Measurements from ENCODE around the gene ARHGAP28.

- TF ChIP-seq POLR2A (IDR thresholded peaks at IDR 0.05; ENCODE audit: low read depth, low read length) (no peak), PAX5 (IDR thresholded peaks at IDR 0.05; ENCODE audit: insufficient read depth, low read length, severe bottlenecking) (no peak)
Observed at GRCh38 chr18:6683112-6683876, 46.2 kb upstream of the ARHGAP28 start.

Data from GM12891 (cell line).